Spleen (tissue), 11 donors: Measurements from ENCODE around the gene CENPT. TPM values are rescaled to one million over a fixed set of nuclear protein-coding genes. Genes with fewer than 3 reads are reported as not detected.

Experiments
- DNase-seq: peaks from one replicate; pipeline ENCODE4 v3.0.0-alpha.2; 2020
- H3K27ac ChIP-seq, 8 donors: fragments of 200-600 bp; sonication (generic) in 7 of 8; 1 replicate in 4 of 8; 2 replicates in 4 of 8; pipeline versions ENCODE4 v1.5.0 to v1.8.0; 2016 to 2021; ENCODE audit warnings: inconsistent platforms in 4 of 8, mild to moderate bottlenecking in 4 of 8, moderate library complexity in 1 of 8
- H3K27me3 ChIP-seq, 7 donors: fragments of 200-600 bp; sonication (generic) in 6 of 7; replicated peaks in 1 of 7; 1 replicate in 4 of 7; 2 replicates in 3 of 7; pipeline versions ENCODE4 v1.5.0 to v1.8.0; 2016 to 2021; ENCODE audit warnings: inconsistent platforms in 3 of 7, mild to moderate bottlenecking in 1 of 7
- H3K36me3 ChIP-seq, 6 donors: fragments of 200-600 bp; sonication (generic) in 5 of 6; 1 replicate in 4 of 6; 2 replicates in 2 of 6; pipeline versions ENCODE4 v1.5.0 to v1.8.0; 2016 to 2021; ENCODE audit warnings: inconsistent platforms in 2 of 6
- H3K4me1 ChIP-seq, 6 donors: fragments of 200-600 bp; sonication (generic) in 5 of 6; 1 replicate in 3 of 6; 2 replicates in 3 of 6; pipeline versions ENCODE4 v1.5.0 to v1.8.0; 2016 to 2021; ENCODE audit warnings: inconsistent platforms in 3 of 6
- H3K4me3 ChIP-seq, 8 donors: fragments of 200-600 bp; sonication (generic) in 7 of 8; 1 replicate in 4 of 8; 2 replicates in 4 of 8; pipeline versions ENCODE4 v1.5.0 to v1.8.0; 2016 to 2021; ENCODE audit warnings: inconsistent platforms in 4 of 8, mild to moderate bottlenecking in 4 of 8, moderate library complexity in 2 of 8
- H3K9me3 ChIP-seq, 8 donors: fragments of 200-600 bp; sonication (generic) in 7 of 8; 1 replicate in 4 of 8; 2 replicates in 4 of 8; pipeline versions ENCODE4 v1.5.0 to v1.8.0; 2016 to 2021; ENCODE audit warnings: inconsistent platforms in 4 of 8
- CTCF ChIP-seq, 11 experiments: fragments of 200-600 bp in 7 of 11; fragments of 450-650 bp in 4 of 11; sonication (generic) in 4 of 11; IDR thresholded peaks in 8 of 11; conservative IDR thresholded peaks in 3 of 11; 1 replicate in 7 of 11; 2 replicates in 4 of 11; pipeline versions ENCODE4 v1.4.0 to v1.8.0; 2016 to 2021; ENCODE audit warnings: antibody characterized with exemption in 11 of 11, inconsistent platforms in 4 of 11, mild to moderate bottlenecking in 1 of 11
- POLR2A ChIP-seq, 3 donors: fragments of 450-650 bp; IDR thresholded peaks; one replicate each; pipeline ENCODE4 v1.5.1; 2017; ENCODE audit warnings: antibody characterized with exemption in 3 of 3, mild to moderate bottlenecking in 1 of 3
- POLR2AphosphoS5 ChIP-seq, 3 donors: sonication (generic); formaldehyde crosslinking; IDR thresholded peaks; one replicate each; pipeline ENCODE4 v1.5.1; 2017; ENCODE audit warnings: antibody characterized with exemption in 3 of 3
- WGBS, 5 donors: extraction: QIAGEN DNeasy Blood & Tissue Kit in 3 of 5; methylation state at CpG; one replicate each; pipeline versions ENCODE4 v1.1.5 to v1.1.7; 2013 to 2018; 5-methylcytosine and 5-hydroxymethylcytosine counted together
- intact Hi-C: fragments of 100-400 bp; cut with DNase I; formaldehyde crosslinking; loops from one replicate; pipeline ENCODE4 v1.15.0; 2023; ENCODE audit warnings: low total_unique reads
- polyA plus RNA-seq, 3 donors: library from polyadenylated mRNA; stranded (reverse); fragments of 200-250 nt; gene quantifications; one replicate each; pipeline ENCODE4 v1.2.1, GENCODE V29; 2013
- total RNA-seq, 7 donors: library from RNA; depleted of rRNA in 3 of 7; stranded (reverse); fragments of >200 nt in 3 of 7; fragmentation: NEBNext Ultra II Directional in 4 of 7; extraction: Animal tissue kit (Norgen Biotek cat#: 25700) in 4 of 7; gene quantifications; one replicate each; pipeline versions ENCODE4 v1.1.0 to v1.2.1, GENCODE V29; 2016 to 2021
- donor health status: healthy with polysubstance abuse.
- donor health status: DM: no; HTN: no; CAD: no; lungs with moderate emphysema.
- donor health status: DM: no; HTN: no; CAD: no.
- donor health status: Bipolar disorder and iron deficiency.
- donor health status: healthy.
- donor health status: DM: no; HTN: no; CAD: no.
- donor health status: DM: yes; HTN: yes; CAD: no.

The CENPT gene
- total and polyA plus RNA-seq, 10 donors = 43.2 to 101 (median 53.4) TPM

GRCh38 chr16:67878232-67878631 is 30.7 kb upstream of the CENPT start:
- intact Hi-C loops = no loop called here
- H3K4me1 ChIP-seq = peaks cover 24 to 41% (median 34%) of the 10 kb centered on the region in 6 donors
- no peaks in the 10 kb centered on the region for H3K27me3 ChIP-seq
- no peak overlapping the region for H3K27ac ChIP-seq
- DNase-seq = no peak
- WGBS, 5 donors = 91 to 98% (median 94%) methylated on average over 4 to 6 of the region's 6 CpGs
- H3K4me3 ChIP-seq = no peak overlapping the region
- H3K36me3 ChIP-seq = peaks cover 7 to 79% (median 72%) of the 10 kb centered on the region in 6 donors
- TF ChIP-seq POLR2AphosphoS5 (IDR thresholded peaks at IDR 0.05) = no peak
- TF ChIP-seq POLR2A (IDR thresholded peaks at IDR 0.05) = no peak
- TF ChIP-seq CTCF (IDR thresholded peaks at IDR 0.05 in 8 of 11, conservative IDR thresholded peaks at IDR 0.05 in 3 of 11) = no peak
- no peaks in the 10 kb centered on the region for H3K9me3 ChIP-seq

GRCh38 chr16:67877064-67877463 is 29.6 kb upstream of the CENPT start:
- WGBS, 5 donors = 94 to 97% (median 97%) methylated on average over 8 to 11 of the region's 11 CpGs
- intact Hi-C loops = no loop called here

GRCh38 chr16:67874372-67874771 is 26.9 kb upstream of the CENPT start:
- H3K9me3 ChIP-seq = no peaks in the 10 kb centered on the region
- H3K36me3 ChIP-seq = peaks cover 7 to 64% (median 51%) of the 10 kb centered on the region in 6 donors
- peak overlapping the region in 6 of 8 donors; percentile 93 to 99 (median 98) for H3K4me3 ChIP-seq
- H3K27me3 ChIP-seq = no peaks in the 10 kb centered on the region
- H3K27ac ChIP-seq = peak overlapping the region in 1 of 8 donors; percentile 92
- DNase-seq = no peak
- 76 to 88% (median 83%) methylated on average over 3 of the region's 3 CpGs for WGBS, 5 donors
- TF ChIP-seq POLR2A (IDR thresholded peaks at IDR 0.05) (no peak), CTCF (IDR thresholded peaks at IDR 0.05 in 8 of 11, conservative IDR thresholded peaks at IDR 0.05 in 3 of 11) (no peak), POLR2AphosphoS5 (IDR thresholded peaks at IDR 0.05) (no peak)
- peaks cover 29 to 60% (median 43%) of the 10 kb centered on the region in 6 donors for H3K4me1 ChIP-seq
- intact Hi-C loops = no loop called here

More at GRCh38 chr16:67877064-67877463, 29.6 kb upstream of the CENPT start:
- Histone ChIP-seq H3K27ac (no peak overlapping the region), H3K27me3 (no peaks in the 10 kb centered on the region), H3K4me3 (no peak overlapping the region), H3K36me3 (peaks cover 7 to 67% (median 60%) of the 10 kb centered on the region in 6 donors), H3K9me3 (no peaks in the 10 kb centered on the region), H3K4me1 (peaks cover 29 to 51% (median 40%) of the 10 kb centered on the region in 6 donors)
- no peak for DNase-seq
- no peak for TF ChIP-seq CTCF (IDR thresholded peaks at IDR 0.05 in 8 of 11, conservative IDR thresholded peaks at IDR 0.05 in 3 of 11)
- no peak for TF ChIP-seq POLR2AphosphoS5 (IDR thresholded peaks at IDR 0.05)
- TF ChIP-seq POLR2A (IDR thresholded peaks at IDR 0.05) = no peak

GRCh38 chr16:67873435-67874370 is 26.2 kb upstream of the CENPT start:
- Histone ChIP-seq H3K27me3 (no peaks in the 10 kb centered on the region), H3K9me3 (no peaks in the 10 kb centered on the region), H3K36me3 (peaks cover 7 to 64% (median 51%) of the 10 kb centered on the region in 6 donors), H3K4me3 (peak overlapping the region; percentile 93 to 99 (median 98)), H3K27ac (peak overlapping the region; percentile 77 to 92 (median 84)), H3K4me1 (peaks cover 29 to 60% (median 43%) of the 10 kb centered on the region in 6 donors)
- intact Hi-C loops = no loop called here
- 12 to 20% (median 15%) methylated on average over 15 to 23 of the region's 23 CpGs for WGBS, 5 donors
- no peak for DNase-seq
- TF ChIP-seq POLR2A (IDR thresholded peaks at IDR 0.05) (no peak), POLR2AphosphoS5 (IDR thresholded peaks at IDR 0.05) (no peak), CTCF (IDR thresholded peaks at IDR 0.05 in 8 of 11, conservative IDR thresholded peaks at IDR 0.05 in 3 of 11) (no peak)
